ENCODE results near the gene MINPP1.
"Not testable (repeated sequence)": the region's sequence is repeated elsewhere in the genome, so short reads cannot be mapped to it uniquely, and the experiment has no call there.

DNA sequence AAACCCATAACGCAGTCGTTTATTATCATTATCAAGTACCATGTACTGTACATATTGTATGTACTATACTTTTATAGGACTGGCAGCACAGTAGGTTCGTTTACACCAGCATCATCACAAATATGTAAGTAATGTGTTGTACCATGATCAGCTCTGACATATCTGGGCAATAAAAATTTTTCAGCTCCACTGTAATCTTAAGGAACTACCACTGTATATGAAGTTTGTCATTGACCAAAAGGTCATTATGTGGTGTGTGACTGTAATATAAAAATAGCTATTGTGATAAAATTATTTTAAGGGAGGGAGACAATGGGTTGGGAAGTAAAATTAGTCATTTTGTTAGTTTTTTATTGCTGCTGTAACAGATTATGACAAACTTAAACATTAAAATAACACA lies 14.4 kb upstream of the MINPP1 start:
- TF ChIP-seq POLR2AphosphoS5 (IDR thresholded peaks at IDR 0.05; ENCODE audit: borderline replicate concordance, low read depth, low read length); EZH2 (IDR thresholded peaks at IDR 0.05); FOXP2 (optimal IDR thresholded peaks at IDR 0.05; ENCODE audit: control extremely low read depth, extremely low read length, insufficient read depth): not testable (repeated sequence)
